AG20443 (cell line): ENCODE data around the gene CUL4A.

Source experiments
- DNase-seq: peaks from one replicate; pipeline ENCODE4 v3.0.0; 2012; ENCODE audit warnings: low spot score, mixed read lengths

Gene CUL4A

DNA sequence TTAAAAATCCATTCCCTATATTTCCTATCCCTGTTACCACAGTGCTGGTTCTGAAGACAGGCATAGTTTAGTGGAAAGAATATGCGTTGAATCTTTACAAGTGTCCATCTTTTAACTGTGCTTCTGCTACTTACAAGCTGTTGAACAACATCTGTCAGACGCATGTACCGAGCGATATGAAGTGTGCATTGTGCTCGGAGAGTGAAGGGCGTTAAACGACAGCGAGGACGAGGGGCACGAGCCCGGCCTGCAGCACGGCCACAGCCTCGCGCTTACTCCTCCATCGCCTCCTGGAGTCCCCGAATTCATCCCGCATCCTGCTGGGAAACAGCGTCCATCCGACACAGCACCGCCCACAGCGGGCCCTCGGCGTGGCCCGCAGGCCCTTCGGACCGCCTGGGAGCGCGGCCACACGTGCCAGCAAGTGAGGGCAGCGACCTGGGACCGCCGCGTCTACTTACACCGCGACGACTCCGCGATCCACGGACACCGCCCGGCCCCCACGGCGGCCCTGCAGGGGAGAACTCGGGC lies 1.5 kb upstream of the CUL4A start:
- DNase-seq: peak; percentile 68

DNA sequence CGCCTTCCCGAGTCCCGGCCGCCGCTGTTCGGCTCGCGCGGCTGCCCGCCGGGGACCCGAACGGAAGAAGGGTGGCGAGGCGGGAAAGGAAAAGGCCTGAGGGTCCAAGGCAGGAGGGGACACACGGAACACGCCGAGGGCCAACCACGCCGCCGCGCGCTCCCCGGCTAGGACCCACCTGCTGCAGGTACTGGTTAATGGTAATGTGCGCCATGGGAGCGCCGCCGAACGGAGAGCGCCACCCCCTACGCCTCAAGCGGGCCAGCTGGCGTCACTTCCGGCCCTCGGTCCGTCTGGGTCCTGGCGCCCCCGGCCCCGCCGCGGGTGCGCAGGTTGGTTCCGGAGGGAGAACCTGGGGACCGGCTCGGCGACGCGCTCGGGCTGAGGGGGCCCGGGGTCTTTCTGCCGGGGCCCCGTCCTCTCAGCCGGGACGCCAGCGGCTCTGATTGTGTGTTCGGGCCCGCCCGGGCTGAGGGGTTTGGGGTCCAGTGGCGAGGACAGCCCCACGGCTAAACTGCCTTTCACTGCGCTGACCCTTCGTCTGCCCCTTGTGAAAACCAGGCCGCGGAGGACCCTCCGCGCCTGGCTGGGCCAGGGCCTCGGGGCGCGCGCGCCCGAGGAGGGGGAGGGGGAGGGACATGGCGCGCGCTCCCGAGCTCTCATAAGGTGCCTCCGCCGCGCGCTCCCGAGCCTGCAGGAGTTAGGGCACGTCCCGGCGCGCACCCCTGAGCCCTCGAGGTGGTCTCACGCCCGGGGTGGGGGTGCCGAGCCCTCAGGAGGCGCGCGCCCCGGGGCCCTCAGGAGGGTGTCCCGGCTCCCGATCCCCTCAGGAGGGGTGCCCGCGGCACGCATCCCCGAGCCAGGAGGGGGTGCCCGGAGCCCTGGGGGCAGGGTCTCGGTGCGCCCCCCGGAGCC lies 735 bp upstream of the CUL4A start, which contains the start of gene PCID2:
PCID2 (minus strand) TSS at position 249 of the 915 bp plus-strand sequence; CDS start at position 214, 35 bp downstream.
- peak; percentile 95 for DNase-seq

DNA sequence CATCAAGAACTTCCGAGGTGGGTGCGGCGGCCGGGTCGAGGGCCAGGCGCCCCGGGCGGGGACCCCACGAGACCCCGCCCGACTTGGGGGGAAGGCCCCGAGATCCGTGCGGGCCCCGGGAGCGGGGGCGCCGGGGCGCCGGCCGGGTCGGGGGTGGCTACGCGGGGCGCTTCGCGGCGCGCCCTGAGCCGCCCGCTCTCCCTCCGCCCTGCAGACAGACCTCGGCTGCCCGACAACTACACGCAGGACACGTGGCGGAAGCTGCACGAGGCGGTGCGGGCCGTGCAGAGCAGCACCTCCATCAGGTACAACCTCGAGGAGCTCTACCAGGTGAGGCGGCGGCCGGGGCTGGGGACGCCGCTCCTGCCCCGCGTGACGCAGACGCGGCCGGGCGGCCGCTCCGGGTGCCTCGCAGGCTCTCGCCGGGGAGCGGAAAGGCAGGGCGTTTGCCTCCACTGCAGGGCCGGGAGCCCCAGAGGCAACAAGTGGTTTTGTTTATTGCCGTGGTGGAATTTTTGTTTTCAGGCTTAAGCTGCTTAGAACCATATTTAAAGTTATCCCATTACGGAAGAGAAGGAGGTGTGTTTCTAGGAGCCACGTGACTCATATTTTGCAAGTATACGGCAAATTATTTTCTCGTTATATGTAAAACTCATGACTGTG lies 477 bp downstream of the CUL4A start:
- peak; percentile 68 for DNase-seq

DNA sequence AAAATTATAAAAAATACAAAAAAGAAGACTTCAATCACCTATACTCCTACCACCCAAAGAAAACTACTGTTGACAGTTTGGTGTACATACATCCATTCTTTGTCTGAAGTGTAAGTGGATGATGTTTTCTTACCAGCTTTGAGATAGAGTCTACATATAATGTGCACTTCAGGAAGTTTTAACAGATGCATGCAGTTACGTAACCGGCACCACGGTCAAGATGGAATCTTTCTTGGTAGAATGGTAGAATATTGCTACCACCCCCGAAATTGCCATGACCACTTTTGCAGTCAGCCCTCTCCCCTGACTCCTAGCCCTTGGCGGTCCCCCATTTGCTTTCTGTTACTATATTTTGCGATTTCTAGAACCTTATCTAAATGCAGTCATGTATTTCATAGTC lies 1.4 kb downstream of the CUL4A start:
- DNase-seq: no peak

DNA sequence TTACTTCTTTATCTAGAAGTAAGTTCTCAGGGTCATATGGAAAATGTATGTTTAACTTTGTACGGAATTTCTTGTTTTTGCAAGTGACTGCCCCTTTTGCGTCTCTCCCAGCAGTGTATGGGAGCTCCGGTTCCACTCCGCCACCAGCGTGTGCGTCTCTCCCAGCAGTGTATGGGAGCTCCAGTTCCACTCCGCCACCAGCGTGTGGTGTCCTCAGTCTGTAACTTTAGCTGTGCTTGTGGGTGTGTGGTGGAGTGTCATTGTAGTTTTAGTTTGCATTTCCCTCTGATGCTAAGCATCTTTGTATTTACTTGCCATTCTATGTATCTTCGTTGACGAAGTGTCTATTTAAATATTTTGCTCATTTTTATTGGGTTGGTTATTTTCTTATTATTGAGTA lies 2.4 kb downstream of the CUL4A start:
- no peak for DNase-seq

DNA sequence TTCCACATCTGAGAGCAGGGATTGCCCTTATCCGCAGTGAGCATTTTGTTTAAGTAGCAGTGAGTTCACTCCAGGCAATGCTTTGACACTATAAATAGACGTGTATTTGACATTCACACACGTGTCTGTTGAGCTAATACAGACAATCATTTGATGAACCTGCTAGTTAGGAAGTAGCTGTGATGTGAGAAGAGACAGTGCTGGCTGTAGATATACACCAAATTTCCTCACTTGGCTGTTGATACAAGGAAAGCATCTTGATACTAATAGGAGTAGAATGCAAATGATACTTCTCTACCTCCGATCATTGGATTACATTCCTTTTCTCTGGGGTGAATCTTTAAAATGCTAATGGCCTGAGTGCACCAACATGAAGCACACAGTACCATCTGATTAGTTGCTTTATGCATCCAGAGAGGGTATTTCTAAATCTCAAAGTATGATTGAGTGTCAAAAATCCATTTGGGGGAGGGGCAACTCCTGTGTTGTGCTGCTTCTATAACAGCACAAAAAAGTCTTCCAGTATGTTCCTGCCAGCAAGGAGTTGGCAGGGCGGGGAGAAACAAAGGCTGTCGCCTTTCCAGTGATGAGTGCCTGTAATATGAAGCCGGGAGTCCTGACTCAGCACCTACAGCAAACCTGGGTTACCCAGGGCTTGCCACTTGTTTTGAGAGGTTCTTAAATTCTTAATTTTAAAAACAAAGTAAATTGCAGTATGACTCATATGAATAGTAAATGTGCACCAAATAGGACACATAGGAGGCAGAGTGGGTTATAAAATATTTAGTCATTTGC lies 7.0 kb downstream of the CUL4A start:
- peak; percentile 67 for DNase-seq

DNA sequence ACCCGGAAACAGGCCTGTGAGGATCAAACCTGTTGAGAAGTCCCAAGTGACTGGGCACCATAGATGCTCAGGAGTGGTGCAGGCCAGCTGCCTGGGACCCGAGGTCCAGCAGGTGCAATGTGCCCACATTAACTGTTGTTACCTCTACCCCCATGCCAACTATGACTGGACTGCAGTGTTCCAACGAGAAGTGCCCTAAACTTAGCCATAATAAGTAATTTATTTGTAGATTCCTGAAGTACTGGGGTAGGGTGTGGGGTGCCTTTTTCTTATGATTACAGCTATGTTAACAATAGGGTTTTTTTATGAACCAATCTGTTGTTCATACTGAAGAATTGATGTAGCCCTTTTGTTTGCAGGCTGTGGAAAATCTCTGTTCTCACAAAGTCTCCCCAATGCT lies 9.2 kb downstream of the CUL4A start:
- no peak for DNase-seq

DNA sequence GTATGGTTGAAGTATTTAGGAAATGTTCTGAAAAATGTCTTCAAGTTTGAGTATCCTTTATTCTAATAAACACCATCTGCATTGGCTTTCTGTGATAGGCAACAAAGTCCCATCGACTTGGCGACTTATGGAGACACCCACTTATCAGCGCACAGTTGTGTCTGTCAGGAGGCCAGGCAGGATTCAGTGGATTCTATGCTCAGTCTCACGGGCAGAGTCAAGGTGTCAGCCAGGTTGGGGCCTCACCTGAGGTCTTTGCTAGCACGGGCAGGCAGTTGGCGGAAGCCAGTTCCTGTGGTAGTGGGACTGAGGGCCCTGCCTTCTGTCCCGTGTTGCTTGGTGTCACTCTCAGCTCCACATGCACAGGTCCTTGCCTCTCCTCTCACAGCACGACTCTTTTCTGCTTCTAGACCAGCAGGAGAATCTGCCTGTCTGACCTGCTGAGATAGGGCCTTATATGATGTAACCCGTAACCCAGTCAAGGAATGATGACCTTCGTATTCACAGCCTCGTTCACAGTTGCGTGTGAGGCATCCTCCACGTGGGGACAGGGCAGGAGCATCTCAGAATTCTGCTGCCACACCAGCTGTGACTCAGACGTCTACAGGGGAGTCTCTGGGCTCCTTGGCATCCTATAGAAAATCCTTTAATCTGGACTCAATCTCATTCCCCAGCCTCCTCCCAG lies 10.0 kb downstream of the CUL4A start:
- DNase-seq: no peak

DNA sequence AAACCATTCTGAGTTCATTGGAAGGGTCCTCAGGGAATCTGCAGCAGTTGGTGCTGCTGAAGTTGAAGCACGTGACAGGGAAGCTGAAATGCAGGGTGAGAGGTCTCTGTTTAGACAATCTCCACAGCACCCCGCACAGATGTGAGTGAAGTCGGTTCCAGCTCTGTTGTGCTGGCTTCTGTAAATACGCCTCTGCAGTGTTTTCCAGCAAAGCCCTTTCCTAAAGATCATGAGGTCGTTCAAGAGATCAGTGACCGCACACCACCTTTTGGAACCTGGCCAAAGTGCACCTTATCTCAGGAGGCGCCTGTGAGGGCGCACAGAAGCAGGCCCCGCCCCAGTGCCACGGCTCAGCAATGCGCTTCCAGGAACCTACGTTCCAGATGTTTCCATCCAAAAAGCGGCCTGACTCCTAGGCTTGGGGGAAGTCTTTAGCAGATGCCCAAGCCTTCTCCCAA lies 10.8 kb downstream of the CUL4A start:
- no peak for DNase-seq

DNA sequence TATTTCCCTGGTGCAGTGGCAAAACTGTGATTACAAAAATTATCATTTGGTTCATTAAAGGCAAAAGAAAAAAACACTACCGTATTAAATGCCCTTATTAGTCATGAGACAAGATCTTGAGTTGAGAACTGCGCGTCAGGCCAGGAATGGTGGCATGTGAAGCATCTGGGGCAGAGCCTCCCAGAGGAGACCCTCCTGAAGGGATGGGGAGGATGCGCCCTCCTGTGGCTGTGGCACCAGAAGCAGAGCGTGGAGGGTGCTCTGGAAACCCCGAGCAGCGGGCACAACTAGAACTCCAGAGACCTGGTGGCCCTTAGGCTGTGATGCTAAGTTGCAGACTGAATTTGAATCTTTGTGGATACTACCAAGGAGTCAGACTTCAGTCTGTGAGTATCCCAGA lies 11.5 kb downstream of the CUL4A start:
- DNase-seq: no peak

DNA sequence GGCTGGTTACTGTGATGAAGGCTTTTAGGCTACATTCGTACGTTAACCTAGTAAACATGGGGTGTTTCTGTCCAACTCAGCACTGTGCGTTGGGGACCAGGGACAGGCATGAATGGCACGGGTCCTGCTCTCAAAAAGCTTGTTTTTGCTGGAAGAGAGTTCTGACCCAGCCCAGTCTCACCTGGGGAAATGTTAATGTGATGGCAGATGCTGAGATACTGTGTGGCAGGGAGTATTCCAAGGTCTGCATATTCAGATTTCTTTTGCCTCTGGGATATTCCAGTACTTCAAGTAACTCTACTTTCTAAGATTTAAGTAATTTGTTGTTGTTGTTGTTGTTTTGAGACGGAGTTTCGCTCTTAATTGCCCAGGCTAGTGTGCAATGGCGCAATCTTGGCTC lies 13.7 kb downstream of the CUL4A start:
- no peak for DNase-seq

DNA sequence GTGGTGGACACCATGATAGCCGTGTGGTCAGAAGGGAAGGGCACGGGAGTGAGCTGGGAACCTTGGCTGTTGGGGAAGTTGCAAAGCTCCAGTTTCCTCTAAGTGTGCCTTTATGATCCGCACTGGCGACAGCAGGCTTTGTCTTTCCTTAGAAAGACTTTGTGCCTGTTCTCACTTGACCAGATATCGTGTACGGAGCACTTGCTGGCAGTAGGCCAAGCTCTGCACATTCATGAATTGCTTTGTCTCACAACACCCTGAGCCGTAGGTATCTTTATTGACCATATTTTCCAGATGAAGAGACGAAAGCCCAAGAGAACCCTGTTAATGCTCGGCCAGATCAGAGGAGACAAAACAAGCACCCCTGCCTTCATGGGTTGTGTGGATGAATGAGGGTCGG lies 15.1 kb downstream of the CUL4A start:
- DNase-seq: no peak

DNA sequence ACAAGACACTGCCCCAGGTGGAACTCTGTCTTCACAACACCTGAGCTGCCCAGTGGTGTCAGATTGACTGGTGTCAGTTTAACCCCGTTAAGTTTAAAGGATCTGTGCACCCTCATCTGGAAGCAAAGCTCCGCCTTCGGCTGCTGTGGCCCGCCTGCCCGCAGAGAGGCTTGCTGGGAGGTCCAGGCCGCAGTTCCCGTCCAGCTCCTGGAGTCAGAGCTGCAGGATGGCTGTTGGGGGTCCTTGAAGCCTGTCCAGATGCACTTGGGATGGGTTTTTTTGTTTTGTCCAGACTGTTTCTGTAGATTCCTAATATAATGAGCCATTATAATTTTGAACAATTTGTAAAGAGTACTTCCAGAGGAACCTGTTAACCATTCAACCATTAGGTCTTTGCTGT lies 16.1 kb downstream of the CUL4A start:
- DNase-seq: no peak

DNA sequence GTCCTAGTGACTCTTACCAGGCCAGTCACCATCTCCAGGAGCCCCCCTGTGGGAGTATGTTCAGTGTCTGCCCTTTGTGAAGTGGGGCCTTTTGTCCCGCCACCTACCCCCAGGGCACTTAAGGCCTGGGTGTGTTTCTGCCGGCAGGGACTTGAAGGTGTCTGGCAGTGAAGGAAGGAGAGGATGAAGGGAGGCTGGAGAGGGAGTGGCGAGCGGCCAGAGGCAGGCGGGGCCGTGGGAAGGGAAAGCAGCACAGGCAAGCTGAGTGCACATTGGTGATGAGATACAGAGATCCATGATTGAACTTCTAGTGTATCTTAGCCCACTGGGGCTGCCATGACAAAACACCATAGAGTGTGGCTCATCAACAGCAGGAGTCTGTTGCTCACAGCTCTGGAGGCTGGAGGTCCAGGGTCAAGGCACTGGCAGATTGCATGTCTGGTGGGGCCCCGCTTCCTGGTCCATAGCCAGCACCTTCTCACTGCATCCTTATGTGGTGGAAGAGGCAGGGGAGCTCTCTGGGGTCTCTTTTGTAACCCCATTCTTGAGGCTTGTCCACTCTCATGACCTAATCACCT lies 17.5 kb downstream of the CUL4A start:
- DNase-seq: no peak

DNA sequence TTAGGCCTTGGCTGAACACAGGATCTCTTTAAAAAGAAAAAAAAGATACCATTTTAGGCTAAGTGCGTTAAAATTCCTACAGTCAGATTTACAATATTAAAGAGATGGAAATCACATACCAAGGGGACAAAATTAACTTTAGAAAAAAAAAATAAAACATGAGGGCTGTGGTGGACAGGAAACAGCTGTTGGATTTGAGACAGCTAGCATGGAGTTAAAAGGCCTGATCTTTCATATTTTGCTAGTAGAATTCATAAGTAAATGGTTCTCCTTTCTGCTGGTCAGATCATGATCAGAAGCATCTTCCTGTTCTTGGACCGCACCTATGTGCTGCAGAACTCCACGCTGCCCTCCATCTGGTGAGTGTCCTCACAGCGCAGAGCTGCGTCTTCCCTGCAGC lies 19.7 kb downstream of the CUL4A start:
- no peak for DNase-seq

DNA sequence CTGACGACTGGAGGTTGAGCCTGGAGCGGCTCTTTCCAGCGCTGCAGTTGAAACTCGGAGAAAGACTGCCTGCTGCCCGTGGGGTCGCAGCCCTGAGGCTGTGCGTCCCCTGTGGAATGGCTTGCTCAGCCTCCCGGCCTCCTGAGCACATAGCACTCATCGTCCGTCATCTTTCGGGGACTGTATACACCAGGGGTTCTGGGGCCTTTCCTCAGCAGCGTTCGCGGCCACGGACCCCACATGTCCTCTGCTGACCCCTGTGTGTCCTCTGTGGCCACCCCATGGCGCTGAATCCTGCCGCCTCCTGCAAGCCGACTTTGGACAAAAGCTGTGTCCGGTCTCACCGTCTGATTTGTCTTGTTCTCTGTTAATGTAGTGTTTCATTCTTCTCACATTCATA lies 20.4 kb downstream of the CUL4A start:
- no peak for DNase-seq

DNA sequence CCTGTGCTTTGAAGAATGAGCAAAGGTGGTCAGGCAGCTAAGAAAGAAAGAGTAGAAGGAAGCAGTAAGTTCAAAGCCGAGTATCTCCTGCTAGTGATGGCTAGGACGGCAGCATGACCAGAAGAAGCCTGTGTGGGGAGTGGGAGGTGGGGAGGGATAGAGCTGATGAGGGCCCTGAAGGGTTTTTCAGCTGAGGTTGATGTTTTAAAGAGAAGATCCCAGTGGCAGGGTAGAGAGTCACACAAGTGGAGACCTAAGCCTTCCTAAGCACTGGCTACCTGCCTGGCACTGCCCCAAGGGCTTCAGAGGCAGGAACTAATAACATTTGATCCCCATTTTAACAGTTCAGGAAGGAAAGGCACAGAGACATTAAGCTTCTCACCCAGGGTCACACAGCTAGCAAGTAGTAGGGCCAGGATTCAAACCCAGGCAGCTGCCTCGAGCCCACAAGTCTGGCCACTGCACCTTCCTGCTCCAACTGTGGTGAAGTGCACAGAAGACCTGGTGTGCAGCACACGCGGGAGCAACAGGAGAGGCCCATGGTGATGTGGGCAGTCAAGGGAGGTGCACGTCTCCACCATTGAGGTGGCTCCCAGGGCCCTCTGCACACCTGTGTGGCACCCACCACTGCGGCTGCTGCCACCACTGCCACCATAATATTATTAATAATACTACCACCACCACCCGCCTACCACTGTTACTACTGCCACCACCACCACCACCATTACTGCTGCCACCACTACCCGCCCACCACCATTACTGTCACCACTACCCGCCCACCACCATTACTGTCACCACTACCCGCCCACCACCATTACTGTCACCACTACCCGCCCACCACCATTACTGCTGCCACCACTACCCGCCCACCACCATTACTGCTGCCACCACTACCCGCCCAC lies 22.1 kb downstream of the CUL4A start:
- DNase-seq: no peak

DNA sequence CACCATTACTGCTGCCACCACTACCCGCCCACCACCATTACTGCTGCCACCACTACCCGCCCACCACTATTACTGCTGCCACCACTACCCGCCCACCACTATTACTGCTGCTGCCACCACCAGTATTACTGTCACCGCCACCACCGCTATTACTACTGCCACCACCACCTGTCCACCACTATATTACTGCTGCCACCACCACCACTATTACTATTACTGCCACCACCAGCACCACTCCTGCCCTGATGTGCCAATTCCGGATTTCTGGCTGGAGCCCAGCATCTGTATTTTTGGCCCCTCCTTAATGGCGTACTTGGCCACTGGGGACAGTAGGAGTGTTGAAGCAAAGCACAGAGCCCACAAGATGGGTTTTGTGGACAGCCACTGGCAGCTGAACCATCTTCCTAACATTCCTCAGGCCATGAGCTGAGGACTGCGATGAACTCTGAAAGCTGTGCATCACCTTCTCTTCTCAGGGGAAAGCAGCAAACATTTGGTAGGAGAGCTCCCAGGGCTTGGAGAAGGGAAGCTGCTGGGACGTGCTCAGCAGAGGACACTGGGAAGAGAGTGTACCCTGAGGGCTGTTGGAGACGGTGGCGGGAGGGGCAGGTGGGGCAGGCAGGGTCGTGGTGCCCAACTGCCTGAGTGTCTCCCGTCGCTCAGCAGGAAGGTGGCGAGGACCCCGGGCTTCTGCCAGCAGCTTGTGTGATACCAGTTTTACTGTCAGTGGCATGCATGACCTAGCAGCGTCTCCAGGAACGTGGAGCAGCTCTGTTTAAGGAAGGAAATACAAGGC lies 23.0 kb downstream of the CUL4A start:
- DNase-seq: no peak

DNA sequence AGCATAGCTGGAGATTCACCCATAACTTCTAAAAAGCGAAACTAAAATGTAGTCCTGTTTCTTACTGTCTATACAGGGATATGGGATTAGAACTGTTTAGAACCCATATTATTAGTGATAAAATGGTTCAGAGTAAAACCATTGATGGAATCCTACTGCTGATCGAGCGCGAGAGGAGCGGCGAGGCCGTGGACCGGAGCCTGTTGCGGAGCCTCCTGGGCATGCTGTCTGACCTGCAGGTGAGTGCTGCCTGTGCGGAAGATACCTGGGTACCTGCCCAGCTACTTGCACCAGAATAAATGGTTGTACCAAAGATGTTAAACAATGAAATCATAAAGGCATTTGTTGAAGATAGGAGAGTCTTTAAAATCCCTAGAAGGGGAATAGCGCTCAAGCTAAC lies 23.7 kb downstream of the CUL4A start:
- no peak for DNase-seq
